ENCODE measurements around the gene NARF. TPM values are rescaled to one million over a fixed set of nuclear protein-coding genes. Genes with fewer than 3 reads are reported as not detected.
"Not testable (repeated sequence)": the region's sequence is repeated elsewhere in the genome, so short reads cannot be mapped to it uniquely, and the experiment has no call there.

Gene NARF
- polyA plus RNA-seq (2013, experiment 1 of 2; ENCODE audit: insufficient read length): 80.6 TPM
- 78.4 TPM for polyA plus RNA-seq (2013, experiment 2 of 2; ENCODE audit: insufficient read length)

DNA sequence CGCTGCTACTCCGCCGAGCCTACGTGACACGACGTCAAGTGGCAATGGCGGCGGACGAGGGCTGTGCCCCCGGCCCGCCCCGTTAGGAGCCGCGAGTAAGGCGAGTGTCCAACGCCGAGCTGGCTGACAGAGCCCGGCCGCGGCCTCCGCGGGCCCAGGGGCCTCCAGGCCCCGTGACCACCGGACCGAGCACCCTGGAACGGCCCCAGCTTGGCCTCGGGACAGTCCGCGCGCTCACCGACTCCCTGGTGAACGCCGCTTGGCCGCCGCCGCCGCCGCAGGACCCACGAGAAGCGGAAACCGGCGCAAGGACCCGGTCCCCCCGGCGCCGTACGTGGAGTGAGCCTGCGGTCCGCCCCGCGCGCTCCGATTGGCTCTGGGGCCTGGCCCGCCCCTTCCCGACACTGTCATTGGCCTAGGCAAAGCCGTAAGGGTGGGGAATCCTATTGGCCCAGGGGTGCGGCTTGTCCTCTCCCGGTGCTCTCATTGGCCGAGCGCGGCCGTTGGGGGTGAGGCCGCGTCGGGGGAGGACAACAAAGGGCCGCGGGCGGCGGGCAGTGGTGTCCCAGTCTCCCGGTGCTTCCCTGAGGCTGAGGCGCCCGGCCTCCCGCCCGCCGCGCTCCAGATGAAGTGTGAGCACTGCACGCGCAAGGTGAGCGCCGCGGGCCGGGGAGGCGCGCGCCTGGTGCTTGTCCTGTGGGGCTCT lies at the start of gene NARF:
Gene NARF (plus strand): TSS at position 563 of the 706 bp plus-strand sequence. CDS start 63 bp downstream, at position 626.
- DNase-seq: peak; percentile 99

- DNase-seq: no peak
Observed at GRCh38 chr17:82408938-82409318, 49.6 kb upstream of the NARF start.

DNA sequence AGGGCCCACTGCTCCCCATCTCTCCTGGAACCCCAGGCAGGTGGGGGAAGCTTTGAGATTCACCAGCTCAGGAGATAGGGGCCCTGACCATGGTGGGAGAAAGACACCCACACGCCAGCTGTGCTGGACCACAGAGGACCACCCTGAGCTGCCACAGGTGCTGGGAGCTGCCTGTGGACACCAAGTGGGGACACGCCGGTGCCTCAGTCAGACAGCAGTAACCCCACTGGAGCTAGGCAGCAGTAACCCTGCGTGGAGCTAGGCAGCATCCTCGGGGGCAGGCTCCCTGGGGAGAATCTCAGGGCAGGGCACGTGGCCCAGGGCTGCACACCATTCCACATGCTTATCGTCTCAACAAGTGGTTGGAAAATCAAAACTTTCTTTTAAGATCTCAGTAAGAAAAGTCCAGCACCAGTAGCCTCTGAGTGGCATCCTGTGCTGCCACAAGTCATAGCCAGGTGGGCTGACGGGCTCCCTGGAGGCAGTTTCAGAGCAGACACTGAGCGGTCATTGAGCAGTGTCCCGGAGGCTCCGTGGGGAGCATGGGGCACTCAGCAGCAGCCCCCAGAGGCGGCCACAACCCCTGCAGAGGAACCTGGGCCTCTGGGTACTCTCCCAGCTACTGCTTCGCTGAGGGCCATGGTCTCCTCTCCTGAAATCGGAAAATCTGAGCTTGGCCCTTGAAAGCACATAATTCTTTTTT lies 48.4 kb upstream of the NARF start:
- DNase-seq: no peak

DNA sequence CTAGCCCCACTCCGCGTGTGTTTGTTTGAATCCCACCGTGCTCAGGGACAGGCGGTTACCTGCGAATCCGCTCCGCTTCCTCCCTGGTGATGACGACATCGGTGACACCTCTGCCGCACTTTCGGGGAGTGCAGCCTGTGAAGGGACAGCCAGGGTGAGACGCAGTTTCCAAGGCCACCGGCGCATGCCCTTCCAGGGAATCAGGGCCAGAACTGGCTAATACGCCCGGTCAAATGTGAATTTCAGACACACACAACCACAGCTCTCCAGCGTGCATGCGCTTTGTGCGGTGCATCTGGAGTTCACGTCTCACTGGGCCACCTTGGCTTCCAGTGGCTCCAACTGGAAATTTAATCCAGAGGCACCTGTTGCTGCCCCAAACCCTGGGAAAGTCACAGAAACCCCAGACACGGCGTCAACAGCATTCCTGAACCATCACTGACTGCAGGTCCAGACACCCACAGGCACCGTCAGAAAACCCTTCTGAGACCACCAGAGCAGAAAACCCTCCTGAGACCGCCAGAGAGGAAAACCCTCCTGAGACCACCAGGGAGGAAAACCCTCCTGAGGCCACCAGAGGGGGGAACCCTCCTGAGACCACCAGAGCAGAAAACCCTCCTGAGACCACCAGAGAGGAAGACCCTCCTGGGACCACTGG lies 47.0 kb upstream of the NARF start:
- DNase-seq: no peak

- not testable (repeated sequence) for DNase-seq
Observed at GRCh38 chr17:82412081-82412480, 46.5 kb upstream of the NARF start.

GRCh38 chr17:82412535-82413520 lies 45.7 kb upstream of the NARF start:
- DNase-seq: no peak

DNA sequence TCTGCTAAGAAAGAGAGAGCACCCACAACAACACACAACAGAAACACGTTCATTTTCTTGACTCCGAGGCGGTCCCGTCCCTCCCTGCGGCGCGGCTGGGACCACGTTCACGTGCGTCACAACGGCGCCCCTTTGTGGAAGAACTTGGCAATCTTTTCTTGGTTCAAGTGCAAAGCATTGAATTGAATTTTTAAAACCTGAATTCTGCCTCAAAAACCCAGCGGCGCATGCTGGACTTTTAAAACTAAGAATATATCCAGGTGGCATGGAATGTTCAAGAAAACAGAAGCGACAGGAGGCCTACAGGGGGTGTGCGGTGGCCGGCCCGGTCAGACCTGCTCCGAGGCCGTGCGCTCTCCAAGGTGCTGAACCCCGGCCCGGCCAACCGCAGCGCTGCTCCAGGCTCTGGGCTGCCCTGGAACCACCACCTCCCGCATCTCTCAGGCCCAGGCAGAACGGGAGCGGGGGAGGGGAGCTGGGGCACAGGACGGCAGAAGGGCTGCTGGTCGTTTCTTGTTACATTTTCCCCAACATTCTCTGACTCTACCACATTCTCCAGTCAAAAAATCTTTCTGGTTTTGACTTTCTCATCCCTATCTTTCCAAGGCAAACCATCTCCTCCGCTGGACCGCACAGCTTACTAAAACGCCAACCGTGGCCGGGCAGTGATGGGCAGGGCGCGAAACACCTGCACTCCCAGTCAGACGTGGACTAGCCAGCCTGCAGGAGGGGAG lies 43.8 kb upstream of the NARF start:
- DNase-seq: peak; percentile 69

GRCh38 chr17:82415336-82415735 lies 43.2 kb upstream of the NARF start:
- no peak for DNase-seq

DNA sequence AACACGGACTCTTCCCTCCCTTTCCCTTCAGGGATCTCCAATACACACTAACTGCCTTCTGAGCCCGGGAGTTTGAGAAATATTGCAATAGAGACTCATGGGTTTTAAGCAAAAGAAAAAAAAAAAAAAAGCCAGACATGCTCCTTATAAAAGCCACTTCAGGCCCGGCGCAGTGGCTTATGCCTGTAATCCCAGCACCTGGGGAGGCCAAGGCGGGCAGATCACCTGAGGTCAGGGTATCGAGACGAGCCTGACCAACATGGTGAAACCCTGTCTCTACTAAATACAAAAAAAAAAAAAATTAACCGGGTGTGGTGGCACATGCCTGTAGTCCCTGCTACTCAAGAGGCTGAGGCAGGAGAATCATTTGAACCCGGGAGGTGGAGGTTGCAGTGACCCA lies 42.8 kb upstream of the NARF start:
- DNase-seq: no peak

DNA sequence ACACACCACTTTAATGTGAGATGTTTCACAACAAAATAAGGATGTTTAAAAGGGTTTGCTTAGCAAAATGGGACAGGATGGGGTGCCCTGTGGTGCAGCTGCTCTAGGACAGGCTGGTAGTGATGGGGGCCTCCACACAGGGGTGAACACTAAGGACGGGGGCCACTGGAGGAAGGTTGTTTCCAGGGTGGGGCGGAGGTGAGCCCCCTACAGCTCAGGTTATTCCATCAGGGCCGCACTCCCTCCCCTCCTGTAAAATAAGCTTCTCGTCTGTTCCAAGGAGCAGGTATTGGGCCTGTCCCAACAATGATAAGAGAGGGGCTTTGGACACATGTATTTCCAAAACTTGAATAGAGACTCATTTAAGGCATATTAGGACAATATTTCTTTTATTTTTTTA lies 42.3 kb upstream of the NARF start:
- no peak for DNase-seq

DNA sequence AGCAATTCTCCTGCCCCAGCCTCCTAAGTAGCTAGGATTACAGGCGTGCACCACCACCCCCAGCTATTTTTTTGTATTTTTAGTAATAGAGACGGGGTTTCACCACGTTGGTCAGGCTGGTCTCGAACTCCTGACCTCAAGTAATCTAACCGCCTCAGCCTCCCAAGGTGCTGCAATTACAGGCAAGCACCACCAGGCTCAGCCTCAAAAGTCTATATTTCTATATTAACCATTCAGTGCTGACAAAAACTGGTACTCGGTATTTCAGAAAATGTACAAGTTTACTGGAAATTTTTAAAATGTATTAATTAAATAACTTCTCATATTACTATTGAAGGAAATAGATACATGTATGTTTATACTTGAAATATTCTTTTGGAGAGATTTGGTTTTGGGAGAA lies 41.8 kb upstream of the NARF start:
- no peak for DNase-seq

GRCh38 chr17:82418001-82418986 lies 40.2 kb upstream of the NARF start, which contains the start of the genes HEXD and OGFOD3:
Gene HEXD (plus strand): TSS chr17:82418347. CDS start chr17:82419800, 1,453 bp downstream.
Gene OGFOD3 (minus strand): TSS chr17:82418586. CDS start chr17:82418485, 101 bp downstream.
- DNase-seq: peak; percentile 80

DNA sequence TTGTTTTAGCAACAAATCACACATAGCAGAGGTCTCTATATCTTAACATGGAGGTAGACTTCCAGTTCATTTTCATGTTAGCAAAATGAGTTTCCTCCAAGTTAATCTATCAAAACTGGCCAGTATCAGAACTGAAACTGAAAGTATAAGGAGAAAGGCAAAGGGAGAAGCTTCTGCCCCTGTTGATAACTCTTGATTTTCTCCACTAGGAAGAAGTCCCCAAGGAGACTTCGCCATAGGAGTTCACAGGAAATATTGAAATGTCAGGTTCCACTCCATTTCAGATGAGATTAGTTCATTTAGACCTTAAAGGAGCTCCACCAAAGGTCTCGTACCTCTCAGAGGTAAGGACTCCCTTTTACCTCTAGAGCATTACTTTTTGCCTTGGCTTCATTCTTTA lies 39.0 kb upstream of the NARF start:
- no peak for DNase-seq

DNA sequence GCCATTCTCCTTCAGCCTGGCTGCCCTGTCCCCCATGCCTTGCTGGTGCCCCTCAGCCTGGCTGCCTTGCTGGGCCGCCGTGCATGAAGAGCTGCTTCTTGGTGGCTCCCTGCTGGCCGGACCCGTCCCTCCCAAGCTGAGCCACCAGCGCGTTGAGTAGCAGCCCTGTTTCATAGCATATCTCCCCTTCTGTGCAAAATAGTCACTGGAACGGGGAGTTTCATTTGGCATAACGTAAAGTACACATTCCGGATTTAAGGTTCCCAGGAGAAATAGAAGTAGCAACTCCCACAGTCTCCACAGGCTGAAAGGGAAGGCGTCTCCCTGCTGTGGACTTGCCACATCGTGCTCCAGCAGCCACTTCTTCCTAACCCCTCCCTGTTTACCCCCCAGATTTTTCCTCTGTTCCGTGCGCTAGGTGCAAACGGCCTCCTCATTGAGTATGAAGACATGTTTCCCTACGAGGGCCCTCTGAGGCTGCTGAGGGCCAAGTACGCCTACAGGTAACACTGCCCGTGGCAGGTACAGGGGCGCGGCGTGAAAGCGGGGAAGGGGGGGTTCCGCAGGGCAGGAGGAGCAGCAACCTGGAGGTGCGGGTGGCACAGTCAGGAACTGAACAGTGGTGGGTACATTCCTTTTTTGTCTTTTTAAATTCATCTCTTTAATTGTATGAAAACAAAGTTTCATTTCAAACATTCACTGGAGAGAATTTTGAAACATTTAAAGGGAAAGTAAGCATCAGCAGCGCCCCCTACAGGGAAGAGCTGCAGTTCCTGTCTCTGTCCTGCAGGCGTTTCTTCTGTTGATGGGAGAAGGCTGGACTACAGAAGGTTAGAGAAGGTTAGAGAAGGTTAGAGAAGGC lies 34.3 kb upstream of the NARF start:
- DNase-seq: peak; percentile 32

DNA sequence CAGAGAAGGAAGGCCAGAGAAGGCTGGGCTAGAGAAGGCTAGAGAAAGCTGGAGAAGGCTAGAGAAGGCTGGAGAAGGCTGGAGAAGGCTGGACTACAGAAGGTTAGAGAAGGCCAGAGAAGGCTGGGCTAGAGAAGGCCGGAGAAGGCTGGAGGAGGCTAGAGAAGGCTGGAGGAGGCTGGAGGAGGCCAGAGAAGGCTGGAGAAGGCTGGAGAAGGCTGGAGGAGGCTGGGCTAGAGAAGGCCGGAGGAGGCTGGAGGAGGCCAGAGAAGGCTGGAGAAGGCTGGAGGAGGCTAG lies 33.7 kb upstream of the NARF start:
- DNase-seq: no peak

DNA sequence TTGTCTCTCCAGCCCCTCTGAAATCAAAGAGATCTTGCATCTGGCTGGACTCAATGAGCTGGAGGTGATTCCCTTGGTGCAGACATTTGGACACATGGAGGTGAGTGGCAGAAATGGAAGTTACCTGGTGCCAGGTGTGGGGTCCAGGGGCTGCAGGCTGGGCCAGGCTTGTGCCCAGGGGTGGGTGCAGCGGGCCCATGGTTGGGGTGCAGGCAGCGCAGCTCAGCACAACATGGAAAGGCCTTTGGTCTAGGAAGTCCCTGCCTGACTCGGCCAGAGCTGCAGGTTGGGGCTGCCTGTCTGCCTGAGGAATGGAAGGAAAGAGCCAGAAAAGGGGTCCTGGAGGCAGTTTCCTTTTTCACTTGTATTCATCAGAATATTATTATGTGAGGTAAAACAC lies 30.0 kb upstream of the NARF start:
- no peak for DNase-seq

DNA sequence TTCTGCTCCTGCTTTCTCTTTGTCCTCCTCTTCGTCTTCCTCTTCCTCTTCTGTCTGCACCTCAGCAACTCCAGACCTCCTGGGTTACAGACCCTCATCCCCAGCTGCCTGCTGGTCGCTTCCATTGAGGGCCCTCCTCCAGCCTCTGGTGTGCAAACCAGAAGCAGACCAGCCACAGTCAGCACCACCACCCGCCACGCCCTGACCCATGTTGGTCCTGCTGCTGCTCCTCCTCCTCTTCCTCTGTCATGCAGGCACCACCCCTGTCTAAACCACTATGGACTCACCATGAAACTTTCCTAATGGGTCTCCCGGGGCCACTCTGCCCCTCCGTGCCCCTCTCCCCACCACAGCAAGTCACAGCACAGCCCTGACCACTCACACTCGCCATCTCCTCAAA lies 28.7 kb upstream of the NARF start:
- no peak for DNase-seq

- no peak for DNase-seq
Observed at GRCh38 chr17:82432017-82432416, 26.5 kb upstream of the NARF start.

GRCh38 chr17:82433560-82434215 lies 24.9 kb upstream of the NARF start:
- DNase-seq: no peak

Data from fibroblast of skin of abdomen (primary cell).